Colonic mucosa (tissue), 4 donors: ENCODE data around the gene PCDHGB3. TPM values are rescaled to one million over a fixed set of nuclear protein-coding genes. Genes with fewer than 3 reads are reported as not detected.

Experiments used
- DNase-seq: peaks from one replicate; pipeline ENCODE4 v3.0.0-alpha.2; 2020
- H3K27ac ChIP-seq: fragments of 200-600 bp; one replicate; pipeline ENCODE4 v1.8.0; 2021
- H3K27me3 ChIP-seq: fragments of 200-600 bp; one replicate; pipeline ENCODE4 v1.8.0; 2021
- H3K36me3 ChIP-seq: fragments of 200-600 bp; one replicate; pipeline ENCODE4 v1.8.0; 2021
- H3K4me1 ChIP-seq: fragments of 200-600 bp; one replicate; pipeline ENCODE4 v1.8.0; 2021; ENCODE audit warnings: mild to moderate bottlenecking
- H3K4me3 ChIP-seq: fragments of 200-600 bp; one replicate; pipeline ENCODE4 v1.8.0; 2021
- H3K9ac ChIP-seq, 2 donors: one replicate each; pipeline ENCODE4 v1.7.0; 2013; ENCODE audit warnings: control low read depth in 2 of 2, low read depth in 2 of 2, low read length in 2 of 2
- H3K9me3 ChIP-seq: fragments of 200-600 bp; one replicate; pipeline ENCODE4 v1.8.0; 2021
- intact Hi-C: fragments of 100-400 bp; cut with DNase I; formaldehyde crosslinking; loops from one replicate; pipeline ENCODE4 v1.14.1; 2022
- total RNA-seq, 2 donors: library from RNA; stranded (reverse); fragmentation: NEBNext Ultra II Directional in 1 of 2; extraction: Animal tissue kit (Norgen Biotek cat#: 25700) in 1 of 2; gene quantifications; one replicate each; pipeline ENCODE4 v1.2.1, GENCODE V29; 2021
- TF ChIP-seq, protein P1 (sequence below): fragments of 200-600 bp; IDR thresholded peaks from one replicate; pipeline ENCODE4 v1.8.0; 2022; ENCODE audit warnings: antibody characterized with exemption, mild to moderate bottlenecking
- donor health status: healthy.
- donor health status: DM: no; HTN: no; CAD: no.
- donor health status: DM: no; HTN: no; CAD: no.

Gene PCDHGB3
- total RNA-seq, 2 donors from 2014 or later: 0.57 to 1.1 TPM

GRCh38 chr5:141355641-141356040 is 14.4 kb upstream of the PCDHGB3 start:
- no peaks in the 10 kb centered on the region for H3K36me3 ChIP-seq
- intact Hi-C loops: no loop called here
- H3K27me3 ChIP-seq: no peaks in the 10 kb centered on the region
- no peak overlapping the region for H3K4me3 ChIP-seq
- no peaks in the 10 kb centered on the region for H3K9me3 ChIP-seq
- no peak overlapping the region for H3K27ac ChIP-seq
- DNase-seq: no peak
- H3K9ac ChIP-seq: no peak overlapping the region
- TF ChIP-seq, protein P1, sequence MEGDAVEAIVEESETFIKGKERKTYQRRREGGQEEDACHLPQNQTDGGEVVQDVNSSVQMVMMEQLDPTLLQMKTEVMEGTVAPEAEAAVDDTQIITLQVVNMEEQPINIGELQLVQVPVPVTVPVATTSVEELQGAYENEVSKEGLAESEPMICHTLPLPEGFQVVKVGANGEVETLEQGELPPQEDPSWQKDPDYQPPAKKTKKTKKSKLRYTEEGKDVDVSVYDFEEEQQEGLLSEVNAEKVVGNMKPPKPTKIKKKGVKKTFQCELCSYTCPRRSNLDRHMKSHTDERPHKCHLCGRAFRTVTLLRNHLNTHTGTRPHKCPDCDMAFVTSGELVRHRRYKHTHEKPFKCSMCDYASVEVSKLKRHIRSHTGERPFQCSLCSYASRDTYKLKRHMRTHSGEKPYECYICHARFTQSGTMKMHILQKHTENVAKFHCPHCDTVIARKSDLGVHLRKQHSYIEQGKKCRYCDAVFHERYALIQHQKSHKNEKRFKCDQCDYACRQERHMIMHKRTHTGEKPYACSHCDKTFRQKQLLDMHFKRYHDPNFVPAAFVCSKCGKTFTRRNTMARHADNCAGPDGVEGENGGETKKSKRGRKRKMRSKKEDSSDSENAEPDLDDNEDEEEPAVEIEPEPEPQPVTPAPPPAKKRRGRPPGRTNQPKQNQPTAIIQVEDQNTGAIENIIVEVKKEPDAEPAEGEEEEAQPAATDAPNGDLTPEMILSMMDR: no peak
- H3K4me1 ChIP-seq: no peaks in the 10 kb centered on the region

DNA sequence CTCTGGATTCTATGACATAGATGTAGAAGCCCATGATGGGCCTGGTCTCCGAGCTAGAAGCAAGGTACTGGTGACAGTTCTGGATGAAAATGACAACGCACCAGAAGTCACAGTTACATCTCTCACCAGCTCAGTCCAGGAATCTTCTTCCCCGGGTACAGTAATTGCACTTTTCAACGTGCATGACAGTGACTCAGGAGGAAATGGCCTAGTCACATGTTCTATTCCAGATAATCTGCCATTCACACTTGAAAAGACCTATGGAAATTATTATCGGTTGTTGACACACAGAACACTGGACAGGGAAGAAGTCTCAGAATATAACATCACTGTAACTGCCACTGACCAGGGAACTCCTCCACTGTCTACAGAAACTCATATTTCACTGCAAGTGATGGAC is 13.9 kb upstream of the PCDHGB3 start:
- Histone ChIP-seq H3K9ac (no peak overlapping the region), H3K4me1 (no peaks in the 10 kb centered on the region), H3K36me3 (no peaks in the 10 kb centered on the region), H3K4me3 (no peak overlapping the region), H3K9me3 (no peaks in the 10 kb centered on the region), H3K27ac (no peak overlapping the region), H3K27me3 (no peaks in the 10 kb centered on the region)
- intact Hi-C loops: no loop called here
- TF ChIP-seq, protein P1: no peak
- no peak for DNase-seq

DNA sequence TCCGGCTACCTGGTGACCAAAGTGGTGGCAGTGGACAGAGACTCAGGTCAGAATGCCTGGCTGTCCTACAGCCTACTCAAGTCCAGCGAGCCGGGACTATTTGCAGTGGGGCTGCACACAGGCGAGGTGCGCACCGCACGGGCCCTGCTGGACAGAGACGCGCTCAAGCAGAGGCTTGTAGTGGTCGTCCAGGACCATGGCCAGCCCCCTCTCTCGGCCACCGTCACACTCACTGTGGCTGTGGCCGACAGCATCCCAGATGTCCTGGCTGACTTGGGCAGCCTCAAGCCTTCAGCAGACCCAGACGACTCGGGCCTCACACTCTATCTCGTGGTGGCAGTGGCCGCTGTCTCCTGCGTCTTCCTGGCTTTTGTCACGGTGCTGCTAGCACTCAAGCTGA is 13.1 kb upstream of the PCDHGB3 start:
- H3K4me3 ChIP-seq: no peak overlapping the region
- no peak overlapping the region for H3K27ac ChIP-seq
- H3K9ac ChIP-seq: no peak overlapping the region
- TF ChIP-seq, protein P1: no peak
- intact Hi-C loops: no loop called here
- DNase-seq: no peak
- no peaks in the 10 kb centered on the region for H3K4me1 ChIP-seq
- H3K36me3 ChIP-seq: no peaks in the 10 kb centered on the region
- H3K27me3 ChIP-seq: no peaks in the 10 kb centered on the region
- H3K9me3 ChIP-seq: no peaks in the 10 kb centered on the region

- Histone ChIP-seq H3K4me3 (no peak within 1 kb of the TSS), H3K36me3 (no peaks in the 10 kb centered on the region), H3K4me1 (no peaks in the 10 kb centered on the region), H3K9me3 (no peaks in the 10 kb centered on the region), H3K27ac (no peak within 1 kb of the TSS), H3K27me3 (no peaks in the 10 kb centered on the region), H3K9ac (no peak within 1 kb of the TSS)
- intact Hi-C loops: no loop called here
- no peak for DNase-seq
- TF ChIP-seq, protein P1: no peak
Measured at GRCh38 chr5:141359790-141360426, 10.1 kb upstream of the PCDHGB3 start, which contains the start of gene PCDHGB2. Gene PCDHGB2, plus strand, starts transcription at chr5:141359994. Its CDS starts 142 bp downstream, at chr5:141360136.

DNA sequence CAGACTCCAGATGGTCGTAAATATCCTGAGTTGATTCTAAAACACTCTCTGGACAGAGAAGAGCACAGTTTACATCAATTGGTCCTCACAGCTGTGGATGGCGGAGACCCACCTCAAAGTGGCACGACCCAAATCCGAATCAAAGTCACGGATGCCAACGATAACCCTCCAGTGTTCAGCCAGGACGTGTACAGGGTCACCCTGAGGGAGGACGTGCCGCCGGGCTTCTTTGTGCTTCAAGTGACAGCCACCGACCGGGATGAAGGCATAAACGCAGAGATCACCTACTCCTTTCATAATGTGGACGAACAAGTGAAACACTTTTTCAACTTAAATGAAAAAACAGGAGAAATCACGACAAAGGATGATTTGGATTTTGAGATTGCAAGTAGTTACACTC is 9.4 kb upstream of the PCDHGB3 start:
- Histone ChIP-seq H3K9me3 (no peaks in the 10 kb centered on the region), H3K36me3 (no peaks in the 10 kb centered on the region), H3K9ac (no peak overlapping the region), H3K27ac (no peak overlapping the region), H3K27me3 (no peaks in the 10 kb centered on the region), H3K4me1 (no peaks in the 10 kb centered on the region), H3K4me3 (no peak overlapping the region)
- TF ChIP-seq, protein P1: no peak
- DNase-seq: no peak
- intact Hi-C loops: no loop called here
